Measurements from ENCODE around the gene FBN1.

- TF ChIP-seq CTCF (IDR thresholded peaks at IDR 0.05; ENCODE audit: extremely low read depth in 1 of 2, insufficient read depth in 1 of 2, low read depth in 1 of 2, low read length in 2 of 2) (no peak), FOS (IDR thresholded peaks at IDR 0.05; ENCODE audit: borderline replicate concordance, insufficient read depth, low read length) (no peak), EZH2 (IDR thresholded peaks at IDR 0.05; ENCODE audit: borderline replicate concordance, low read depth, low read length, severe bottlenecking) (no peak), POLR2A (IDR thresholded peaks at IDR 0.05; ENCODE audit: low read depth, low read length) (no peak), POLR2AphosphoS5 (IDR thresholded peaks at IDR 0.05; ENCODE audit: insufficient read depth, low read depth, low read length) (no peak)
Observed at GRCh38 chr15:48628832-48629231, 16.7 kb downstream of the FBN1 start.

Measured in endothelial cell of umbilical vein (primary cell).